Liver (tissue), 9 donors: ENCODE measurements around the gene LYRM4. TPM values are rescaled to one million over a fixed set of nuclear protein-coding genes. Genes with fewer than 3 reads are reported as not detected.

Experiments
- DNase-seq: peaks from one replicate; pipeline ENCODE4 v3.0.0-alpha.2; 2017; ENCODE audit warnings: low spot score
- H3K27ac ChIP-seq, 2 donors: one replicate each; pipeline ENCODE4 v1.7.0; 2013; ENCODE audit warnings: inconsistent platforms in 2 of 2, low read length in 2 of 2, control low read depth in 1 of 2, low read depth in 1 of 2, mild to moderate bottlenecking in 1 of 2
- H3K27me3 ChIP-seq, 4 donors: one replicate each; pipeline versions ENCODE4 v1.6.1 to v1.7.0; 2013; ENCODE audit warnings: low read length in 3 of 4, inconsistent platforms in 1 of 4, mild to moderate bottlenecking in 1 of 4, moderate library complexity in 1 of 4; ENCODE audit not compliant: control insufficient read depth in 4 of 4, insufficient read depth in 4 of 4
- H3K36me3 ChIP-seq, 4 donors: one replicate each; pipeline versions ENCODE4 v1.6.1 to v1.7.0; 2013; ENCODE audit warnings: low read length in 3 of 4, mild to moderate bottlenecking in 3 of 4, low read depth in 1 of 4, moderate library complexity in 1 of 4; ENCODE audit not compliant: control insufficient read depth in 4 of 4, insufficient read depth in 3 of 4
- H3K4me1 ChIP-seq, 4 donors: one replicate each; pipeline versions ENCODE4 v1.6.1 to v1.7.0; 2013; ENCODE audit warnings: low read length in 3 of 4, mild to moderate bottlenecking in 3 of 4, moderate library complexity in 1 of 4; ENCODE audit not compliant: control insufficient read depth in 4 of 4, insufficient read depth in 4 of 4
- H3K4me3 ChIP-seq, 3 donors: one replicate each; pipeline versions ENCODE4 v1.6.1 to v1.7.0; 2013; ENCODE audit warnings: low read length in 3 of 3, control low read depth in 1 of 3, low read depth in 1 of 3, mild to moderate bottlenecking in 1 of 3
- H3K9ac ChIP-seq, 2 donors: one replicate each; pipeline ENCODE4 v1.7.0; 2013; ENCODE audit warnings: low read length in 2 of 2, mild to moderate bottlenecking in 2 of 2, moderate library complexity in 2 of 2, control low read depth in 1 of 2, low read depth in 1 of 2
- H3K9me3 ChIP-seq, 4 donors: one replicate each; pipeline versions ENCODE4 v1.6.1 to v1.7.0; 2013; ENCODE audit warnings: low read length in 3 of 4; ENCODE audit not compliant: control insufficient read depth in 4 of 4
- EGR1 ChIP-seq, 2 donors: IDR thresholded peaks; 2 replicates each; pipeline ENCODE4 v1.6.1; 2016 to 2018; ENCODE audit warnings: antibody characterized with exemption in 2 of 2, low read depth in 2 of 2
- FOXA1 ChIP-seq: IDR thresholded peaks from 2 replicates; pipeline ENCODE4 v1.6.1; 2016; ENCODE audit warnings: antibody characterized with exemption
- FOXA2 ChIP-seq: IDR thresholded peaks from 2 replicates; pipeline ENCODE4 v1.6.1; 2016; ENCODE audit warnings: antibody characterized with exemption
- GABPA ChIP-seq, 2 donors: IDR thresholded peaks in 1 of 2; conservative IDR thresholded peaks in 1 of 2; 2 replicates each; pipeline ENCODE4 v1.6.1; 2016; ENCODE audit warnings: antibody characterized with exemption in 2 of 2, mild to moderate bottlenecking in 1 of 2, moderate library complexity in 1 of 2
- HNF4A ChIP-seq, 2 donors: conservative IDR thresholded peaks; 2 replicates each; pipeline ENCODE4 v1.6.1; 2016; ENCODE audit warnings: antibody characterized with exemption in 2 of 2, mild to moderate bottlenecking in 2 of 2
- HNF4G ChIP-seq: IDR thresholded peaks from 2 replicates; pipeline ENCODE4 v1.6.1; 2016; ENCODE audit warnings: antibody characterized with exemption
- JUND ChIP-seq, 2 donors: IDR thresholded peaks; 2 replicates each; pipeline ENCODE4 v1.6.1; 2016; ENCODE audit warnings: antibody characterized with exemption in 2 of 2
- NR2F2 ChIP-seq: IDR thresholded peaks from 2 replicates; pipeline ENCODE4 v1.6.1; 2016; ENCODE audit warnings: antibody characterized with exemption
- RAD21 ChIP-seq, 2 donors: IDR thresholded peaks; 2 replicates each; pipeline ENCODE4 v1.6.1; 2016; ENCODE audit warnings: antibody characterized with exemption in 2 of 2, mild to moderate bottlenecking in 2 of 2
- RXRA ChIP-seq, 2 donors: IDR thresholded peaks; 2 replicates each; pipeline ENCODE4 v1.6.1; 2017 to 2018; ENCODE audit warnings: antibody characterized with exemption in 2 of 2, mild to moderate bottlenecking in 1 of 2
- SP1 ChIP-seq: IDR thresholded peaks from 2 replicates; pipeline ENCODE4 v1.6.1; 2018; ENCODE audit warnings: antibody characterized with exemption, mild to moderate bottlenecking
- TAF1 ChIP-seq: conservative IDR thresholded peaks from 2 replicates; pipeline ENCODE4 v1.6.1; 2016; ENCODE audit warnings: antibody characterized with exemption, mild to moderate bottlenecking
- YY1 ChIP-seq: IDR thresholded peaks from 2 replicates; pipeline ENCODE4 v1.6.1; 2016; ENCODE audit warnings: antibody characterized with exemption, mild to moderate bottlenecking
- WGBS: extraction: QIAGEN DNeasy Blood & Tissue Kit; methylation state at CpG from one replicate; pipeline ENCODE4 v1.1.7; 2013; 5-methylcytosine and 5-hydroxymethylcytosine counted together
- polyA plus RNA-seq, 2 donors: library from polyadenylated mRNA; stranded (reverse) in 1 of 2; unstranded in 1 of 2; fragments of 200-250 nt in 1 of 2; fragments of >200 nt in 1 of 2; fragmentation: Nextera tagmentation in 1 of 2; extraction: Ambion mirVana in 1 of 2; gene quantifications; one replicate each; pipeline versions ENCODE4 v1.2.1 to v1.2.3, GENCODE V29; 2013 to 2015
- total RNA-seq, 2 donors: library from RNA; depleted of rRNA; stranded (reverse); fragments of >200 nt; gene quantifications; one replicate each; pipeline ENCODE4 v1.2.3, GENCODE V29; 2014
- TF ChIP-seq, protein P1 (sequence below): IDR thresholded peaks from 2 replicates; pipeline ENCODE4 v1.6.1; 2016; ENCODE audit warnings: antibody characterized with exemption
- TF ChIP-seq, protein P2 (sequence below): IDR thresholded peaks from 2 replicates; pipeline ENCODE4 v1.6.1; 2016; ENCODE audit warnings: antibody characterized with exemption, mild to moderate bottlenecking
- TF ChIP-seq, protein P3 (sequence below): fragments of 150-350 bp; IDR thresholded peaks from 2 replicates; pipeline ENCODE4 v1.5.1; 2017; ENCODE audit warnings: improper control_type of control experiment, low read depth, low read length; ENCODE audit not compliant: missing input control
- TF ChIP-seq, protein P4 (sequence below): IDR thresholded peaks from 2 replicates; pipeline ENCODE4 v1.6.1; 2016; ENCODE audit warnings: antibody characterized with exemption
- TF ChIP-seq, protein P5 (sequence below): IDR thresholded peaks from 2 replicates; pipeline ENCODE4 v1.6.1; 2016; ENCODE audit warnings: antibody characterized with exemption
- donor health status: healthy.
- donor health status: healthy.
- donor health status: healthy.
- donor health status: healthy.
- donor health status: healthy.

LYRM4 gene
- total and polyA plus RNA-seq, 4 donors: 4.4 to 13.1 (median 6.5) TPM

DNA sequence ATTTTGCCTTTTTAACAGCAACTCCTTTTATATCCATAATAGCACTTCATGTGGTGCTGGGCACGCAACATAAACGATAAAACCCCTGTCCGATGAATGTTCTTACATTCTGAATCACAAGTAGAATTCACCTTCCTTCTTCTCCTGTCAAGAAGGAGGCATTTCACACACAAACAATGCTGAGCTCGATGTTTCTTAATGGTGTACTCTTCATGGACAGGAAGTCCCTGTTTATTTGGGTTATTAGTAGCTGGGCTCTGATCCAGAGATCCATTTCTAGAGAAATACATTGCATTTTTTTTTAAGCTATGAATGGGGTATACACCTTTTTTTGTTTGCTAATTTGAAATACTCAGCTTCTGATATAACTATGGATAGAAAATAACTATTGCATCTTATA lies 93.2 kb downstream of the LYRM4 start:
- TF ChIP-seq GABPA (IDR thresholded peaks at IDR 0.05 in 1 of 2, conservative IDR thresholded peaks at IDR 0.05 in 1 of 2) (no peak), RXRA (IDR thresholded peaks at IDR 0.05) (no peak), YY1 (no peak), HNF4G (no peak), HNF4A (conservative IDR thresholded peaks at IDR 0.05) (no peak), FOXA1 (no peak), TAF1 (no peak), SP1 (no peak), RAD21 (IDR thresholded peaks at IDR 0.05) (no peak), FOXA2 (no peak), NR2F2 (no peak), JUND (IDR thresholded peaks at IDR 0.05) (no peak), EGR1 (IDR thresholded peaks at IDR 0.05; ENCODE audit: low read depth in 2 of 2) (no peak)
- TF ChIP-seq, protein P1, sequence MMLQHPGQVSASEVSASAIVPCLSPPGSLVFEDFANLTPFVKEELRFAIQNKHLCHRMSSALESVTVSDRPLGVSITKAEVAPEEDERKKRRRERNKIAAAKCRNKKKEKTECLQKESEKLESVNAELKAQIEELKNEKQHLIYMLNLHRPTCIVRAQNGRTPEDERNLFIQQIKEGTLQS: no peak
- TF ChIP-seq, protein P2, sequence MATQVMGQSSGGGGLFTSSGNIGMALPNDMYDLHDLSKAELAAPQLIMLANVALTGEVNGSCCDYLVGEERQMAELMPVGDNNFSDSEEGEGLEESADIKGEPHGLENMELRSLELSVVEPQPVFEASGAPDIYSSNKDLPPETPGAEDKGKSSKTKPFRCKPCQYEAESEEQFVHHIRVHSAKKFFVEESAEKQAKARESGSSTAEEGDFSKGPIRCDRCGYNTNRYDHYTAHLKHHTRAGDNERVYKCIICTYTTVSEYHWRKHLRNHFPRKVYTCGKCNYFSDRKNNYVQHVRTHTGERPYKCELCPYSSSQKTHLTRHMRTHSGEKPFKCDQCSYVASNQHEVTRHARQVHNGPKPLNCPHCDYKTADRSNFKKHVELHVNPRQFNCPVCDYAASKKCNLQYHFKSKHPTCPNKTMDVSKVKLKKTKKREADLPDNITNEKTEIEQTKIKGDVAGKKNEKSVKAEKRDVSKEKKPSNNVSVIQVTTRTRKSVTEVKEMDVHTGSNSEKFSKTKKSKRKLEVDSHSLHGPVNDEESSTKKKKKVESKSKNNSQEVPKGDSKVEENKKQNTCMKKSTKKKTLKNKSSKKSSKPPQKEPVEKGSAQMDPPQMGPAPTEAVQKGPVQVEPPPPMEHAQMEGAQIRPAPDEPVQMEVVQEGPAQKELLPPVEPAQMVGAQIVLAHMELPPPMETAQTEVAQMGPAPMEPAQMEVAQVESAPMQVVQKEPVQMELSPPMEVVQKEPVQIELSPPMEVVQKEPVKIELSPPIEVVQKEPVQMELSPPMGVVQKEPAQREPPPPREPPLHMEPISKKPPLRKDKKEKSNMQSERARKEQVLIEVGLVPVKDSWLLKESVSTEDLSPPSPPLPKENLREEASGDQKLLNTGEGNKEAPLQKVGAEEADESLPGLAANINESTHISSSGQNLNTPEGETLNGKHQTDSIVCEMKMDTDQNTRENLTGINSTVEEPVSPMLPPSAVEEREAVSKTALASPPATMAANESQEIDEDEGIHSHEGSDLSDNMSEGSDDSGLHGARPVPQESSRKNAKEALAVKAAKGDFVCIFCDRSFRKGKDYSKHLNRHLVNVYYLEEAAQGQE: no peak
- TF ChIP-seq, protein P3, sequence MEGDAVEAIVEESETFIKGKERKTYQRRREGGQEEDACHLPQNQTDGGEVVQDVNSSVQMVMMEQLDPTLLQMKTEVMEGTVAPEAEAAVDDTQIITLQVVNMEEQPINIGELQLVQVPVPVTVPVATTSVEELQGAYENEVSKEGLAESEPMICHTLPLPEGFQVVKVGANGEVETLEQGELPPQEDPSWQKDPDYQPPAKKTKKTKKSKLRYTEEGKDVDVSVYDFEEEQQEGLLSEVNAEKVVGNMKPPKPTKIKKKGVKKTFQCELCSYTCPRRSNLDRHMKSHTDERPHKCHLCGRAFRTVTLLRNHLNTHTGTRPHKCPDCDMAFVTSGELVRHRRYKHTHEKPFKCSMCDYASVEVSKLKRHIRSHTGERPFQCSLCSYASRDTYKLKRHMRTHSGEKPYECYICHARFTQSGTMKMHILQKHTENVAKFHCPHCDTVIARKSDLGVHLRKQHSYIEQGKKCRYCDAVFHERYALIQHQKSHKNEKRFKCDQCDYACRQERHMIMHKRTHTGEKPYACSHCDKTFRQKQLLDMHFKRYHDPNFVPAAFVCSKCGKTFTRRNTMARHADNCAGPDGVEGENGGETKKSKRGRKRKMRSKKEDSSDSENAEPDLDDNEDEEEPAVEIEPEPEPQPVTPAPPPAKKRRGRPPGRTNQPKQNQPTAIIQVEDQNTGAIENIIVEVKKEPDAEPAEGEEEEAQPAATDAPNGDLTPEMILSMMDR: no peak
- TF ChIP-seq, protein P4, sequence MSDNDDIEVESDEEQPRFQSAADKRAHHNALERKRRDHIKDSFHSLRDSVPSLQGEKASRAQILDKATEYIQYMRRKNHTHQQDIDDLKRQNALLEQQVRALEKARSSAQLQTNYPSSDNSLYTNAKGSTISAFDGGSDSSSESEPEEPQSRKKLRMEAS: no peak
- TF ChIP-seq, protein P5, sequence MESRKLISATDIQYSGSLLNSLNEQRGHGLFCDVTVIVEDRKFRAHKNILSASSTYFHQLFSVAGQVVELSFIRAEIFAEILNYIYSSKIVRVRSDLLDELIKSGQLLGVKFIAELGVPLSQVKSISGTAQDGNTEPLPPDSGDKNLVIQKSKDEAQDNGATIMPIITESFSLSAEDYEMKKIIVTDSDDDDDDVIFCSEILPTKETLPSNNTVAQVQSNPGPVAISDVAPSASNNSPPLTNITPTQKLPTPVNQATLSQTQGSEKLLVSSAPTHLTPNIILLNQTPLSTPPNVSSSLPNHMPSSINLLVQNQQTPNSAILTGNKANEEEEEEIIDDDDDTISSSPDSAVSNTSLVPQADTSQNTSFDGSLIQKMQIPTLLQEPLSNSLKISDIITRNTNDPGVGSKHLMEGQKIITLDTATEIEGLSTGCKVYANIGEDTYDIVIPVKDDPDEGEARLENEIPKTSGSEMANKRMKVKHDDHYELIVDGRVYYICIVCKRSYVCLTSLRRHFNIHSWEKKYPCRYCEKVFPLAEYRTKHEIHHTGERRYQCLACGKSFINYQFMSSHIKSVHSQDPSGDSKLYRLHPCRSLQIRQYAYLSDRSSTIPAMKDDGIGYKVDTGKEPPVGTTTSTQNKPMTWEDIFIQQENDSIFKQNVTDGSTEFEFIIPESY: no peak
- Histone ChIP-seq H3K36me3 (no peaks in the 10 kb centered on the region), H3K9me3 (no peaks in the 10 kb centered on the region), H3K4me3 (no peak overlapping the region), H3K27me3 (no peaks in the 10 kb centered on the region), H3K9ac (no peak overlapping the region), H3K4me1 (no peaks in the 10 kb centered on the region), H3K27ac (no peak overlapping the region)
- 76% methylated on average over 4 of the region's 4 CpGs for WGBS
- no peak for DNase-seq
